K562 (cell line): ENCODE results near the gene IL4I1. TPM values are rescaled to one million over a fixed set of nuclear protein-coding genes. Genes with fewer than 3 reads are reported as not detected.

Source experiments
- ASH1L ChIP-seq: fragments of 450-650 bp; IDR thresholded peaks from 2 replicates; pipeline ENCODE4 v1.6.1; 2018; ENCODE audit warnings: borderline replicate concordance, mild to moderate bottlenecking, low read depth; ENCODE audit not compliant: partially characterized antibody
- CXXC5 ChIP-seq: fragments of 250-450 bp; sonication (Bioruptor Pico); IDR thresholded peaks from 2 replicates; pipeline ENCODE4 v1.8.0; 2022; ENCODE audit warnings: inconsistent platforms, mild to moderate bottlenecking, moderate library complexity
- DNMT1 ChIP-seq: fragments of 450-650 bp; IDR thresholded peaks from 2 replicates; pipeline ENCODE4 v1.6.1; 2016; ENCODE audit warnings: antibody characterized with exemption, mild to moderate bottlenecking
- E2F3 ChIP-seq: fragments of 250-450 bp; sonication (Bioruptor Pico); IDR thresholded peaks from 2 replicates; pipeline ENCODE4 v1.4.0; 2020; ENCODE audit warnings: mild to moderate bottlenecking
- MXD1 ChIP-seq: fragments of 250-450 bp; sonication (Bioruptor Pico); IDR thresholded peaks from 2 replicates; pipeline ENCODE4 v1.8.0; 2021; ENCODE audit warnings: borderline replicate concordance, mild to moderate bottlenecking, moderate library complexity; ENCODE audit not compliant: poor library complexity, severe bottlenecking
- SREBF2 ChIP-seq: sonication (generic); formaldehyde crosslinking; IDR thresholded peaks from 2 replicates; pipeline ENCODE4 v1.4.0; 2020; ENCODE audit warnings: mild to moderate bottlenecking, missing genetic modification reagents
- STAG1 ChIP-seq: sonication (generic); formaldehyde crosslinking; IDR thresholded peaks from 2 replicates; pipeline ENCODE4 v1.5.0; 2020; ENCODE audit warnings: missing genetic modification reagents, borderline replicate concordance
- TBP ChIP-seq: optimal IDR thresholded peaks from 2 replicates; pipeline ENCODE3; 2011; ENCODE audit warnings: low read depth, low read length, improper control_type of control experiment
- ZMIZ1 ChIP-seq, 2 experiments: fragments of 150-350 bp in 1 of 2; IDR thresholded peaks; 2 replicates each; pipeline ENCODE4 v1.6.1; 2012 to 2016; ENCODE audit warnings: low read depth in 2 of 2, low read length in 2 of 2, mild to moderate bottlenecking in 1 of 2, moderate library complexity in 1 of 2
- ZNF165 ChIP-seq: fragments of 250-450 bp; sonication (Bioruptor Pico); IDR thresholded peaks from 2 replicates; pipeline ENCODE4 v1.4.0; 2020; ENCODE audit warnings: borderline replicate concordance
- ZNF280A ChIP-seq: fragments of 450-650 bp; IDR thresholded peaks from 2 replicates; pipeline ENCODE4 v1.6.1; 2018; ENCODE audit warnings: mild to moderate bottlenecking, low read depth; ENCODE audit not compliant: partially characterized antibody
- ZNF311 ChIP-seq: fragments of 250-450 bp; sonication (Bioruptor Pico); IDR thresholded peaks from 2 replicates; pipeline ENCODE4 v1.4.0; 2020; ENCODE audit warnings: mild to moderate bottlenecking, moderate library complexity
- ZNF398 ChIP-seq: fragments of 250-450 bp; sonication (Bioruptor Pico); IDR thresholded peaks from 2 replicates; pipeline ENCODE4 v1.8.0; 2021; ENCODE audit warnings: moderate library complexity, mild to moderate bottlenecking, inconsistent platforms
- polyA plus RNA-seq, 8 experiments: library from polyadenylated mRNA; depleted of rRNA in 4 of 8; stranded (reverse) in 5 of 8; unstranded in 3 of 8; fragments of >200 nt; fragmentation: Nextera tagmentation in 2 of 8; fragmentation: Illumina TruSeq in 1 of 8; extraction: Ambion mirVana in 2 of 8; extraction: Trizol in 1 of 8; gene quantifications; 2 replicates each; pipeline versions ENCODE4 v1.2.1 to v1.2.3, GENCODE V29; 2011 to 2014; ENCODE audit warnings: inconsistent platforms in 1 of 8, missing spikeins in 1 of 8
- total RNA-seq, 7 experiments: library from RNA; depleted of rRNA in 6 of 7; stranded (reverse); fragments of >200 nt in 6 of 7; fragmentation: Illumina TruSeq in 2 of 7; extraction: Trizol in 2 of 7; gene quantifications; 2 replicates each; pipeline versions ENCODE4 v1.2.1 to v1.2.3, GENCODE V29; 2011 to 2021; ENCODE audit warnings: low replicate concordance in 1 of 7

IL4I1 gene
- total and polyA plus RNA-seq, 9 of the 15 experiments (the other 6 are each of a cell fraction or from before 2014, with no cell fraction given): 0.06 to 0.95 (median 0.43) TPM; not detected in 2

GRCh38 chr19:49889687-49890348 is 6.9 kb downstream of the IL4I1 start (continued):
- TF ChIP-seq CXXC5 (CRISPR knock-in tag) (peak; percentile 100), TBP (peak; percentile 68), ASH1L (no peak), SREBF2 (CRISPR knock-in tag) (peak; percentile 35; the same call in 1 of the 2 replicates), ZNF280A (no peak), STAG1 (CRISPR knock-in tag) (peak; percentile 87), E2F3 (CRISPR knock-in tag) (peak; percentile 56; the same call in 1 of the 2 replicates), ZMIZ1 (IDR thresholded peaks at IDR 0.05; ENCODE audit: low read depth in 2 of 2, low read length in 2 of 2) (0 out of 4 replicates have a peak, but pooled peaks of 1 of the 2 experiments have one; percentile 20), ZNF398 (CRISPR knock-in tag) (no peak), ZNF165 (CRISPR knock-in tag) (no peak), DNMT1 (no peak), ZNF311 (CRISPR knock-in tag) (no peak), MXD1 (CRISPR knock-in tag) (peak; percentile 74)
